ENCODE measurements around the gene PIH1D2. TPM values are rescaled to one million over a fixed set of nuclear protein-coding genes. Genes with fewer than 3 reads are reported as not detected.

The PIH1D2 gene
- total RNA-seq, 4 donors from 2014 or later = 1.7 to 3.3 (median 2.8) TPM

GRCh38 chr11:112115386-112115785, 41.6 kb upstream of the PIH1D2 start:
- H3K27me3 ChIP-seq = no peaks in the 10 kb centered on the region
- peaks cover 0 to 18% (median 3%) of the 10 kb centered on the region in 3 donors for H3K4me1 ChIP-seq
- TF ChIP-seq, protein P1, sequence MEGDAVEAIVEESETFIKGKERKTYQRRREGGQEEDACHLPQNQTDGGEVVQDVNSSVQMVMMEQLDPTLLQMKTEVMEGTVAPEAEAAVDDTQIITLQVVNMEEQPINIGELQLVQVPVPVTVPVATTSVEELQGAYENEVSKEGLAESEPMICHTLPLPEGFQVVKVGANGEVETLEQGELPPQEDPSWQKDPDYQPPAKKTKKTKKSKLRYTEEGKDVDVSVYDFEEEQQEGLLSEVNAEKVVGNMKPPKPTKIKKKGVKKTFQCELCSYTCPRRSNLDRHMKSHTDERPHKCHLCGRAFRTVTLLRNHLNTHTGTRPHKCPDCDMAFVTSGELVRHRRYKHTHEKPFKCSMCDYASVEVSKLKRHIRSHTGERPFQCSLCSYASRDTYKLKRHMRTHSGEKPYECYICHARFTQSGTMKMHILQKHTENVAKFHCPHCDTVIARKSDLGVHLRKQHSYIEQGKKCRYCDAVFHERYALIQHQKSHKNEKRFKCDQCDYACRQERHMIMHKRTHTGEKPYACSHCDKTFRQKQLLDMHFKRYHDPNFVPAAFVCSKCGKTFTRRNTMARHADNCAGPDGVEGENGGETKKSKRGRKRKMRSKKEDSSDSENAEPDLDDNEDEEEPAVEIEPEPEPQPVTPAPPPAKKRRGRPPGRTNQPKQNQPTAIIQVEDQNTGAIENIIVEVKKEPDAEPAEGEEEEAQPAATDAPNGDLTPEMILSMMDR (IDR thresholded peaks at IDR 0.05) = no peak
- TF ChIP-seq POLR2A (IDR thresholded peaks at IDR 0.05) = no peak
- H3K9me3 ChIP-seq = no peaks in the 10 kb centered on the region
- 70 to 74% methylated on average over 5 of the region's 5 CpGs for whole genome bisulfite sequencing, 2 donors
- no peak overlapping the region for H3K27ac ChIP-seq
- H3K4me3 ChIP-seq = no peak overlapping the region
- DNase-seq = no peak
- intact Hi-C loops (cut with DNase I) = loop anchor here (10.0 kb wide), 1 partner anchor 59 kb away; the partner anchor contains the start of gene BCO2
- H3K36me3 ChIP-seq = no peaks in the 10 kb centered on the region

DNA sequence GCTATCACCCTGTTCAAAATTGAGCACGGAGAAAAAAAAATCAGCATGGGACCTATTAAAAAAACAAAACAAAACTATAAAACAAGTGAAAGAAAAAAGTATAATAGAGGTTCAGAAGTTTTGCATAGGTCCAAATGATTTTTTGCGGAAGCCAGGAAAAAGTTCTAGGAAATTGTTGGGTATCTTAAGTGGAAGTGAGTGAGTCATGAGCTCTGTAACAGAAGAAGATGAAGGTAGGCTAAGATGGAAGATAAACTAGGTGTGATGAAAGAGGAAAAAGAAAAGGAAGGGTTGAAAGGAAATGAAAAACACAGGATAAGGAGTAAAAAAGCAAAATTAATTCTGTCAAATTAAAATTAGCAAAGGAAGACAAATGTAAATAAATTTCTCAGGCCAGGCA, 40.6 kb upstream of the PIH1D2 start:
- no peaks in the 10 kb centered on the region for H3K9me3 ChIP-seq
- H3K36me3 ChIP-seq = no peaks in the 10 kb centered on the region
- no peak overlapping the region for H3K27ac ChIP-seq
- intact Hi-C loops (cut with DNase I) = loop anchor here (10.0 kb wide), 1 partner anchor 60 kb away; the partner anchor contains the start of gene BCO2
- DNase-seq = no peak
- H3K27me3 ChIP-seq = no peaks in the 10 kb centered on the region
- H3K4me3 ChIP-seq = no peak overlapping the region
- TF ChIP-seq, protein P1 (IDR thresholded peaks at IDR 0.05) = no peak
- no peak for TF ChIP-seq POLR2A (IDR thresholded peaks at IDR 0.05)
- WGBS, 2 donors = 84 to 97% methylated on average over 2 of the region's 2 CpGs
- peaks cover 0 to 9% (median 0%) of the 10 kb centered on the region in 3 donors for H3K4me1 ChIP-seq

DNA sequence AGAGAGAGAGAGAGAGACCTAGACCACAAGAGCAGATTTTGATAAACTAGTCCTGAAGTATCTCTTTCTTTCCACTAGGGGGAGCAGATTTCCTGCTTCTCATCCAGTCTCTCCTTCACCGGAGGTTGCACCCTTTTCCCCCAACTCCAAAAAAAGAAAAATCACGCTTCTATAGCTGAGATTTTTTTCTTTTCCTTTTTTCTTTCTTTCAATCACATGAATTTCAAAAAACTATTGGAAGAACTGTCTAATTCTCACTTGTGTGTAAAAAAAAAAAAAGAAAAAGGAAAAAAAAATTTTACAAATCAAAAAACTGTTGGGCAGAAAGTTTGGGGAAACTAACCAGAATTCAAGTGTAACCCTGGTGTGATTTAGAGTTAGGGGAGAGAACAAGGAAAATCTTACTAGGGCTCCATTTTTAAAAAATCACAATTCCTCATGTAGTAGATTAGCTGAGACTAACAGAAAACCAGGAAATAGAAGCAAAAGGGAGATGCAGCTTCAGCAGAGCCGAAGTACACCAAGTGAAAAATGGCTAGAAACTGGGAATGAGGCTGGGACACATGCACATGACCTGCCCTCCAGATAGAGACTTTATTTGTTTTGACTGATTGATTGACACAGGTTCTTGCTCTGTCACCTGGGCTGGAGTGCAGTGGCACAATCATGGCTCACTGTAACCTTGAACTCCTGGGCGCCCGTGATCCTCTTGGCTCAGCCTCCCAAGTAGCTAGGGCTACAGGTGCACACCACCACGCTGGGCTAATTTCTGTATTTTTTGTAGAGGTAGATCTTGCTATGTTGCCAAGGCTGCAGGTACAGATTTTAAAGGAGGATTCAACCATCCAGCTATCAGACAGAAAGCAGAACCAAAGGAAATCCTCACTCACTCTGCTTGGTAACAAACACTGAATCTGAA, 40.0 kb upstream of the PIH1D2 start:
- H3K27me3 ChIP-seq = no peaks in the 10 kb centered on the region
- no peak for DNase-seq
- no peak overlapping the region for H3K4me3 ChIP-seq
- H3K9me3 ChIP-seq = no peaks in the 10 kb centered on the region
- intact Hi-C loops (cut with DNase I) = loop anchor here (10.0 kb wide), 1 partner anchor 61 kb away; the partner anchor contains the start of gene BCO2
- no peak overlapping the region for H3K27ac ChIP-seq
- TF ChIP-seq POLR2A (IDR thresholded peaks at IDR 0.05) = no peak
- TF ChIP-seq, protein P1 (IDR thresholded peaks at IDR 0.05) = peak; percentile 51 to 73 (median 63)
- no peaks in the 10 kb centered on the region for H3K36me3 ChIP-seq
- WGBS, 2 donors = 34 to 45% methylated on average over 3 to 4 of the region's 6 CpGs
- H3K4me1 ChIP-seq = peaks cover 0 to 7% (median 0%) of the 10 kb centered on the region in 3 donors

DNA sequence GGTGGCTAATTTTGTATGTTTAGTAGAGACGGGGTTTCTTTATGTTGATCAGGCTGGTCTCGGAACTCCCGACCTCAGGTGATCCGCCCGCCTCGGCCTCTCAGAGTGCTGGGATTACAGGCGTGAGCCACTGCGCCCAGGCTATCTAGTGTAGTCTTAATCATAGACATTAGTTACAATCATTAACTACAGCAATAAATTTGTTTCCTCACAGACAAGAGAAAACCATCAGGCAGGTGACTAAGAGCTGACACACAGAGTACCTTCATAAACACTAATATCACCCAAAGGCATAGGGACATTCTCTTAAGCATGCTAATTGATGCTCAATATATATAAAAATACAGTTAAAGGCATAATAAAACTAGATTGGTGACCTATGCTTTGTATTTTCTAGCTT, 32.3 kb upstream of the PIH1D2 start:
- Histone ChIP-seq H3K4me3 (no peak overlapping the region), H3K27ac (no peak overlapping the region), H3K4me1 (peaks cover 0 to 25% (median 0%) of the 10 kb centered on the region in 3 donors), H3K36me3 (peaks cover 0 to 10% (median 0%) of the 10 kb centered on the region in 3 donors), H3K27me3 (no peaks in the 10 kb centered on the region), H3K9me3 (no peaks in the 10 kb centered on the region)
- TF ChIP-seq, protein P1 (IDR thresholded peaks at IDR 0.05) = no peak
- no peak for TF ChIP-seq POLR2A (IDR thresholded peaks at IDR 0.05)
- DNase-seq = no peak
- intact Hi-C loops (cut with DNase I) = no loop called here
- WGBS, 2 donors = 65 to 82% methylated on average over 8 of the region's 8 CpGs

- intact Hi-C loops (cut with DNase I) = no loop called here
- peaks cover 0 to 30% (median 0%) of the 10 kb centered on the region in 3 donors for H3K36me3 ChIP-seq
- H3K27me3 ChIP-seq = no peaks in the 10 kb centered on the region
- H3K9me3 ChIP-seq = no peaks in the 10 kb centered on the region
- no peak overlapping the region for H3K4me3 ChIP-seq
- 74 to 77% methylated on average over 6 of the region's 6 CpGs for WGBS, 2 donors
- TF ChIP-seq, protein P1 (IDR thresholded peaks at IDR 0.05) = no peak
- TF ChIP-seq POLR2A (IDR thresholded peaks at IDR 0.05) = no peak
- peaks cover 0 to 25% (median 0%) of the 10 kb centered on the region in 3 donors for H3K4me1 ChIP-seq
- DNase-seq = no peak
- H3K27ac ChIP-seq = peak overlapping the region in 3 of 4 donors; percentile 11 to 67 (median 45)
Observed at GRCh38 chr11:112103446-112103845, 29.6 kb upstream of the PIH1D2 start.
